GM18505 (cell line): ENCODE results near the gene ERF.

ENCODE experiments used
- ATAC-seq: cut with Tn5 transposase; IDR thresholded peaks from one replicate; pipeline ENCODE4 v1.9.1; 2021; ENCODE audit not compliant: unreplicated experiment
- POLR2A ChIP-seq: IDR thresholded peaks from 4 replicates; pipeline ENCODE4 v1.6.1; 2011; ENCODE audit warnings: borderline replicate concordance; ENCODE audit not compliant: insufficient read depth, insufficient read length; ENCODE audit errors: extremely low read depth

ERF gene

GRCh38 chr19:42224940-42225717 lies 29.8 kb downstream of the ERF start:
- ATAC-seq: no peak
- no peak for TF ChIP-seq POLR2A

DNA sequence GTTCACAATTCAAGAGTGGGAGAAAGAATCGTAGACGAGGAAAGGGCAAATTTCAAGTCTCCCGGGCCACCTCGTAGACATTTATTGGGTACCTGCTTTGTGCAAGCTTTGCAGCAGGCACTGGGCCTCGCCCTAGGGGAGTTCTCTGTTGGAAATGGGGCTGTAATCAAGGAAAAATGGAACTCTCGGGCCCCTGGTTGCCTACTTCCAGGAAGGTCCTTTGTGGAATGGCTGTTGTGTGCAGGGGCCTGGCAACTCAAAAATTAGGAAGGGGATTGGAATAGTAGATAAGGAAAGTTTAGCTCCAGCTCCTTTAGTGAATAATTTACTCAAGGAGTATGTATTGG lies 34.2 kb downstream of the ERF start:
- TF ChIP-seq POLR2A: no peak
- ATAC-seq: no peak

DNA sequence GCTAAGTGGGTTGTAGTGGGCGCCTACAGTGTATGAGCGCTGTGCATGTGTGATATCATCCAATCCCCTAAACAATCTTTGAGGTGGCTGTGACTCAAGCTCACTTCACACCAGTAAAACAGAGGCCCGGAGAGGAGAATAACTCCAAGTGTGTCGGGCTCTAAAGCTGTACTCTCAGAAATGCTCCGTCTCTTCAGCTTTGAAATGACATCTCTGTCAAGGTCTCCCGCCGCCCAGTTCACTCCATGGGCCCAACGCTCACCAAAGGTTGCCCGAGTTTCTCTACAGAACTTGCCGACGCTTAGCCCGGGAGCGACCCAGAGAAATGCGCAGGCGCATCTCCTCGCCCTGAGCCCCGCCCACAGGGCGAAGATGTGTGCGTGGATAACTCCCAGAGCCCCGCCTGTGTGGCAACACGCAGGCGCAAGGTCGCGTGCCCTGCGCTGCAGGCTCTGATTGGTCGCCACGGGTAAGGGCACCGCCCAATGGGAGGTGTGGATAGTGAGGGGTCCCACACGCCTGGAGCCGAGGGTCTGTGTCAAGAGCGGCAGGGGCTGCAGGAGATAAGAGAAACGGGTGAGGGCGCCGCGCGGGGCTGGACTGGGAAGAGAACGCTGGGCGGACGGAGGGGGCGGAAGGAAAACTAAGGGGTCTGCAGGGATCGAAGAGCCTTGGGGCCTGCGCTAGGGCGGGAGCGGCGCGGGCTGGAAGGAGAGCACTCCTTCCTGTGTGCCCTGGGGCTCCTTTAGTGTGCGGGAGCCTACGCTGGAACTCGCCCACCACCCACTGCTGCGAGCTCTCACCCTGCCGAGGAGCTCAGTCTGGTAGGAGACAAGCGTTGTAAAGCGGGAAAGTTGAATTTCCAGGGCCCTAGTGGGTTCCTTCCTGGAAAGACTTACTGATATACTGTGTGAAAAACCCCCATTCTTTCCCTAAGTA lies 34.8 kb downstream of the ERF start, which contains the start of gene ZNF526:
Gene ZNF526, plus strand, starts transcription at position 501 of the 939 bp plus-strand sequence. CDS start 4,092 bp downstream, outside the sequence.
- TF ChIP-seq POLR2A: peak; percentile 86
- ATAC-seq: peak; percentile 63

GRCh38 chr19:42217520-42218437 lies 37.1 kb downstream of the ERF start, which contains the start of gene DEDD2:
DEDD2 (minus strand) TSS chr19:42217677; CDS start chr19:42217007, 670 bp downstream.
- TF ChIP-seq POLR2A: peak; percentile 77

DNA sequence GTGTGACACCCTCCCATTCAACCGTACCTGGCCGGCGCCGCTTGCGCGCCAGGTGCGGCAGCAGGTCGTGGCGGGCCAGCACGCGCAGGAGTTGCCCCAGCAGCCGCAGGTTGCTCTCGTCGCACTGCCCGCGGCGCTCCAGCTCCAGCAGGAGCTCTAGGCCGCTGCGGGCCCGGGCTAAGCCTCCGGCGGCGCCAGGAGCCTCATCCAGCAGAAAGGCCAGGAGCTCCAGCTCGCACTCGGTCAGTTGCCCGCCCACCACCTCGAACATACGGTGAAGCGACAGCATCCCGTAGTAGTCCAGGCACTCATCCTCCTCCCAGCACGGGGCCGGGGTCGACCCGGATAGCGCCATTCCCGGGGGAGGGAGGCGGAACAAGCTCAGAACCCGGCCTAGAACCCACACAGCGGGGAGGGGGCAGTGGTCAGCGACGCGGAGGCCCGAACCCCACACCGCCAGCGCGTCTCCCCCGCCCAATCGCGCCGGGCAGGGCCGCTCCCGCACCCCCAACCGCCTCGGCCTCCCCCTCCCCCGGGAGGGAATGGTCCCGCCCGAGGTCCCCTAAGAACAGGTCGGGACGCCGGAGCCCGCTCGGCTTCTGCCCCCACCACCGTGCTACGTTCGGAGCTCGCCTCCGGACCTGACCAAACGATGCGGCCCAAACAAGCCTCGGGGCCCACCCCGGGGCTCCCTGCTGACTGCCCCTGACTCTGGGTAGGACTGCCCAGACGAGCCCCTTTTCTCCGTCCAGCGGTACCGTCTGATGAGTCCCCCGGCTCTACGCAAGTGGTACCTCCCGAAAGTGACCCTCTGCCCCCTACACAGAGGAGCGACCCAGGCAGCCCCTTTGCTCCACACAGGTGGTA lies 38.0 kb downstream of the ERF start:
- peak; percentile 30 for TF ChIP-seq POLR2A
- no peak for ATAC-seq

More at GRCh38 chr19:42217520-42218437, 37.1 kb downstream of the ERF start, which contains the start of gene DEDD2:
- ATAC-seq: peak; percentile 74

DNA sequence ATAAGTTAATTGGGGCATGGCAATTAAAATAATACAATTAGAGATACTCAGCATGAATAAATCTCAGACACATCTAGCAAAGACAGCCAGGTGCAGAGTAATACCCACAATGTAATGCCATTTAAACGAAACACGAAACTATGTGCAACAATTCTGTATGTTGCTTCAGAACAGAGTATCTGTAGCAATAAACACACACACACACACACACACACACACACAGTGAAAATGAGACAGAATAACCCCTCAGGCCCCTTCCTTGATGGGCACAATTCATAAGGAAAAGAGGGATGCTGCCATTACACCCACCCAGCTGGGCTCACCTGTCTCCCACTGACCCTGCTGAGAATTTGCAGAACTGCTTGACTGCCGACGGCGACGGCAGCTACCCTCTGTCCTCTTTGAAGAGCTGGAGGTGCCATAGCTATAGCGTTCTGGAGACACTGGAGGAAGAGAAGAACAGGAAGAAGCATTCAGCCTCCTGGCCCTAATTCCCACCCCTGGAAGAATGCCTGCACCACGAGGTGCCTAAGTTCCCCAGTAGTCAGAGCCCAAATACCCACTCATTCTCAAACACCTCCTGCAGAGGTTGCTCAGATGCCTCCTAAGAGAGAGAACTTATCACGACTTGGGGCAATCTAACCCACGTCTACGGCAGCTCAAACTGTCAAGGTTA lies 40.0 kb downstream of the ERF start:
- TF ChIP-seq POLR2A: no peak
- no peak for ATAC-seq

GRCh38 chr19:42212886-42213285 lies 42.0 kb downstream of the ERF start:
- no peak for ATAC-seq
- no peak for TF ChIP-seq POLR2A

GRCh38 chr19:42208612-42209011 lies 46.3 kb downstream of the ERF start:
- TF ChIP-seq POLR2A: no peak
- ATAC-seq: no peak

GRCh38 chr19:42207767-42208271 lies 47.1 kb downstream of the ERF start:
- TF ChIP-seq POLR2A: no peak

GRCh38 chr19:42206871-42207755 lies 47.8 kb downstream of the ERF start:
- TF ChIP-seq POLR2A: no peak
- ATAC-seq: no peak

More at GRCh38 chr19:42207767-42208271, 47.1 kb downstream of the ERF start:
- ATAC-seq: no peak
